Measurements from ENCODE around the gene CTNNA1.
"Not testable (repeated sequence)": the region's sequence is repeated elsewhere in the genome, so short reads cannot be mapped to it uniquely, and the experiment has no call there.

The CTNNA1 gene

DNA sequence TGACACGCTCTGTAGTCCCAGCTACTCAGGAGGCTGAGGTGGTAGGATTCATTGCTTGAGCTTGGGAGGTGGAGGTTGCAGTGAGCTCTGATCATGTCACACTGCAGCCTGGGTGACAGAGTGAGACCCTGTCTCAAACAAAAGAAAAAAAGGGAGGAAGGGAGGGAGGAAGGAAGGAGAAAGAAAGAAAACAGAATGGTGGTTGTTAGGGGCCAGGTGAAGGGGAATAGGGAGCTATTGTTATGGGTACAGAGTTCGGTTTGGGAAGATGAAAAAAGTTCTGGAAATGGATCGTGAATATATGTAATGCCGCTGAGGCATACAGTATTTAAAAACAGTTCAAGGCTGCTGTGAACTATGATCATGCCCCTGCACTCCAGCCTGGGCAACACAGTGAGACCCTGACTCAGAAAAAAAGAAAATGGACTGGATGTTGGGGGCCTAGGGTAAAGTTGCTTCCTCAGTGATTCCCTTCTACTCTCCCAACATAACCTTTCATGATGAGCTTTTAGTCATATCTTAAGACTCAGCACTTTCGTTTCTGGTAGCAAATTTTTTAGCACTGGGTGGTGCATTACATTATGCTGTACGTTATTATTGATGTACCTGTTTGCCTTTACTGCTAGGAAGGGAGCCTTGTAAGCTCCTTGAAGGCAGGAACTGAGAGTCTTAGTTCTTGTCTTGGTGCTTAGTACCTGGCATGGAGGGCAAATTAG lies 4.0 kb downstream of the CTNNA1 start:
- ATAC-seq = no peak
- TF ChIP-seq GLIS3 (CRISPR knock-in tag; IDR thresholded peaks at IDR 0.05) (no peak), SNAI2 (CRISPR knock-in tag; IDR thresholded peaks at IDR 0.05) (no peak), TCF4 (CRISPR knock-in tag; IDR thresholded peaks at IDR 0.05; ENCODE audit: borderline replicate concordance) (no peak), CSRNP3 (CRISPR knock-in tag; IDR thresholded peaks at IDR 0.05) (no peak), OSR1 (CRISPR knock-in tag; IDR thresholded peaks at IDR 0.05) (no peak), PATZ1 (CRISPR knock-in tag; IDR thresholded peaks at IDR 0.05; ENCODE audit: borderline replicate concordance) (no peak), ZFP3 (CRISPR knock-in tag; IDR thresholded peaks at IDR 0.05) (no peak), ZNF565 (CRISPR knock-in tag; conservative IDR thresholded peaks at IDR 0.05; ENCODE audit: low read depth) (no peak), RARB (CRISPR knock-in tag; IDR thresholded peaks at IDR 0.05) (no peak), PPARA (CRISPR knock-in tag; IDR thresholded peaks at IDR 0.05; ENCODE audit: borderline replicate concordance) (no peak), TOX (CRISPR knock-in tag; IDR thresholded peaks at IDR 0.05; ENCODE audit: borderline replicate concordance) (no peak), CREB5 (CRISPR knock-in tag; IDR thresholded peaks at IDR 0.05; ENCODE audit: low read depth) (no peak), ZNF8 (CRISPR knock-in tag; IDR thresholded peaks at IDR 0.05) (no peak), ZNF70 (CRISPR knock-in tag; IDR thresholded peaks at IDR 0.05) (no peak)
- TF ChIP-seq, protein P1, sequence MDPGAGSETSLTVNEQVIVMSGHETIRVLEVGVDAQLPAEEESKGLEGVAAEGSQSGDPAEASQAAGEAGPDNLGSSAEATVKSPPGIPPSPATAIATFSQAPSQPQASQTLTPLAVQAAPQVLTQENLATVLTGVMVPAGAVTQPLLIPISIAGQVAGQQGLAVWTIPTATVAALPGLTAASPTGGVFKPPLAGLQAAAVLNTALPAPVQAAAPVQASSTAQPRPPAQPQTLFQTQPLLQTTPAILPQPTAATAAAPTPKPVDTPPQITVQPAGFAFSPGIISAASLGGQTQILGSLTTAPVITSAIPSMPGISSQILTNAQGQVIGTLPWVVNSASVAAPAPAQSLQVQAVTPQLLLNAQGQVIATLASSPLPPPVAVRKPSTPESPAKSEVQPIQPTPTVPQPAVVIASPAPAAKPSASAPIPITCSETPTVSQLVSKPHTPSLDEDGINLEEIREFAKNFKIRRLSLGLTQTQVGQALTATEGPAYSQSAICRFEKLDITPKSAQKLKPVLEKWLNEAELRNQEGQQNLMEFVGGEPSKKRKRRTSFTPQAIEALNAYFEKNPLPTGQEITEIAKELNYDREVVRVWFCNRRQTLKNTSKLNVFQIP (CRISPR knock-in tag; IDR thresholded peaks at IDR 0.05; ENCODE audit: borderline replicate concordance, low read depth) = no peak

GRCh38 chr5:138760448-138761110 lies 7.4 kb downstream of the CTNNA1 start:
- ATAC-seq = no peak
- TF ChIP-seq ZFP3 (CRISPR knock-in tag; IDR thresholded peaks at IDR 0.05) (no peak), CSDC2 (CRISPR knock-in tag; IDR thresholded peaks at IDR 0.05) (no peak), ESRRG (CRISPR knock-in tag; IDR thresholded peaks at IDR 0.05) (no peak), OSR1 (CRISPR knock-in tag; IDR thresholded peaks at IDR 0.05) (no peak), ZNF70 (CRISPR knock-in tag; IDR thresholded peaks at IDR 0.05) (no peak), RARB (CRISPR knock-in tag; IDR thresholded peaks at IDR 0.05) (no peak), ZFP30 (CRISPR knock-in tag; IDR thresholded peaks at IDR 0.05) (no peak), ZC3H10 (CRISPR knock-in tag; IDR thresholded peaks at IDR 0.05) (no peak), SNAI2 (CRISPR knock-in tag; IDR thresholded peaks at IDR 0.05) (no peak), BACH2 (CRISPR knock-in tag; IDR thresholded peaks at IDR 0.05; ENCODE audit: borderline replicate concordance) (no peak), ARNTL (CRISPR knock-in tag; IDR thresholded peaks at IDR 0.05; ENCODE audit: borderline replicate concordance, low read depth) (no peak), ZNF8 (CRISPR knock-in tag; IDR thresholded peaks at IDR 0.05) (no peak), CREB5 (CRISPR knock-in tag; IDR thresholded peaks at IDR 0.05; ENCODE audit: low read depth) (no peak), TOX (CRISPR knock-in tag; IDR thresholded peaks at IDR 0.05; ENCODE audit: borderline replicate concordance) (no peak), CSRNP3 (CRISPR knock-in tag; IDR thresholded peaks at IDR 0.05) (no peak), GLIS3 (CRISPR knock-in tag; IDR thresholded peaks at IDR 0.05) (no peak), PPARA (CRISPR knock-in tag; IDR thresholded peaks at IDR 0.05; ENCODE audit: borderline replicate concordance) (no peak), ISL1 (CRISPR knock-in tag; IDR thresholded peaks at IDR 0.05) (no peak)

DNA sequence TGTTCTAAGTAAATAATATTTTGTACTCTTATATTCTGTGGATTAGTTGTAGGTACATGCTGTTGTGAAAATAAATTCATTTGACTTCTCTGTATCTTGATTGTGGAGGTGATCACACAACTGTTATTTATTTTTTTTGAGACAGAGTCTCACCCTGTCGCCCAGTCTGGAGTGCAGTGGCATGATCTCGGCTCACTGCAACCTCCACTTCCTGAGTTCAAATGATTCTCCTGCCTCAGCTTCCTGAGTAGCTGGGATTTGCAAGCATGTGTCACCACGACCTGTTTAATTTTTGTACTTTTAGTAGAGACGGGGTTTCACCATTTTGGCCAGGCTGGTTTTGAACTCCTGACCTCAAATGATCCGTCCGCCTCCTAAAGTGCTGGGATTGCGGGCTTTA lies 7.9 kb downstream of the CTNNA1 start:
- not testable (repeated sequence) for ATAC-seq

DNA sequence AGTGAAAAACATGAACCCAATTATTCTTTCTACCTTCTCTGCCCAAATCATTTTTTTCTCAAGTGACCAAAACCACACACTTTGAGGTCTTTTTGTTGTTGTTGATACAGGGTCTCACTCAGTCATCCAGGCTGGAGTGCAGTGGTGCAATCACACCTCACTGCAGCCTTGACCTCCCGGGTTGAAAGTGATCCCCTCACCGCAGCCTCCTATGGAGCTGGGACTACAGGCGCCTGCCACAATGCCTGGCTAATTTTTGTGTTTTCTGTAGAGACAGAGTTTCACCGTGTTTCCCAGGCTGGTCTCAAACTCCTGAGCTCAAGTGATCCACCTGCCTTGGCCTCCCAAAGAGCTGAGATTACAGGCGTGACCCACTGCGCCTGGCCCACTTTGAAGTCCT lies 8.4 kb downstream of the CTNNA1 start:
- ATAC-seq = not testable (repeated sequence)

All from SK-N-SH treated with all-trans-retinoic acid at 6 μM for 48 hours (cell line).